Measurements from ENCODE around the gene PDS5B. TPM values are rescaled to one million over a fixed set of nuclear protein-coding genes. Genes with fewer than 3 reads are reported as not detected.
"Not testable (repeated sequence)": the region's sequence is repeated elsewhere in the genome, so short reads cannot be mapped to it uniquely, and the experiment has no call there.

The PDS5B gene
- total RNA-seq, 1 donor from 2014 or later: 69.4 TPM

DNA sequence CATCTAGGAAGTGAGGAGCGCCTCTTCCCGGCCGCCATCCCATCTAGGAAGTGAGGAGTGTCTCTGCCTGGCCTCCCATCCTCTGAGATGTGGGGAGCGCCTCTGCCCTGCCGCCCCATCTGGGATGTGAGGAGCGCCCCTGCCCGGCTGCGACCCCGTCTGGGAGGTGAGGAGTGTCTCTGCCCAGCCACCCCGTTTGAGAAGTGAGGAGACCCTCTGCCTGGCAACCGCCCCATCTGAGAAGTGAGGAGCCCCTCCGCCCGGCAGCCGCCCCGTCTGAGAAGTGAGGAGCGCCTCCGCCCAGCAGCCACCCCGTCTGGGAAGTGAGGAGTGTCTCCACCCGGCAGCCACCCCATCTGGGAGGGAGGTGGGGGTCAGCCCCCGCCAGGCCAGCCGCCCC is 129.9 kb downstream of the PDS5B start:
- intact Hi-C loops (cut with micrococcal nuclease): not testable (repeated sequence)

DNA sequence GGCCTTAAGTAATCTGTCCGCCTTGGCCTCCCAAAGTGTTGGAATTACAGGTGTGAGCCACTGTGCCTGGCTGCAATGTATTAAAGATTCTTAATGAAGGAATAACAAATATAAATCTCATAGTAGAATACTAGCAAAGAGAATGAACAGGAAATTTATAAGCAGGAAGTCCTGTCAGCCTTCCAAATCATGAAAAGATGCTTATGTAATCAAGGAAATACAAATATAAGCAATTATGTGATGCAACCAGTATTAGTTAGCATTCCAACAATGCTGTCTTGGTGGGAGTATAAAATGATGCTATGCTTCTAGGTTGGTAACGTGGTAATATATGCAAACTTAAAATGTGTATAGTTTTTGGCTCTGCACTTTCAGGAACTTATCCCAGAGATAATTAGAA is 133.8 kb downstream of the PDS5B start:
- intact Hi-C loops (cut with micrococcal nuclease): no loop called here

DNA sequence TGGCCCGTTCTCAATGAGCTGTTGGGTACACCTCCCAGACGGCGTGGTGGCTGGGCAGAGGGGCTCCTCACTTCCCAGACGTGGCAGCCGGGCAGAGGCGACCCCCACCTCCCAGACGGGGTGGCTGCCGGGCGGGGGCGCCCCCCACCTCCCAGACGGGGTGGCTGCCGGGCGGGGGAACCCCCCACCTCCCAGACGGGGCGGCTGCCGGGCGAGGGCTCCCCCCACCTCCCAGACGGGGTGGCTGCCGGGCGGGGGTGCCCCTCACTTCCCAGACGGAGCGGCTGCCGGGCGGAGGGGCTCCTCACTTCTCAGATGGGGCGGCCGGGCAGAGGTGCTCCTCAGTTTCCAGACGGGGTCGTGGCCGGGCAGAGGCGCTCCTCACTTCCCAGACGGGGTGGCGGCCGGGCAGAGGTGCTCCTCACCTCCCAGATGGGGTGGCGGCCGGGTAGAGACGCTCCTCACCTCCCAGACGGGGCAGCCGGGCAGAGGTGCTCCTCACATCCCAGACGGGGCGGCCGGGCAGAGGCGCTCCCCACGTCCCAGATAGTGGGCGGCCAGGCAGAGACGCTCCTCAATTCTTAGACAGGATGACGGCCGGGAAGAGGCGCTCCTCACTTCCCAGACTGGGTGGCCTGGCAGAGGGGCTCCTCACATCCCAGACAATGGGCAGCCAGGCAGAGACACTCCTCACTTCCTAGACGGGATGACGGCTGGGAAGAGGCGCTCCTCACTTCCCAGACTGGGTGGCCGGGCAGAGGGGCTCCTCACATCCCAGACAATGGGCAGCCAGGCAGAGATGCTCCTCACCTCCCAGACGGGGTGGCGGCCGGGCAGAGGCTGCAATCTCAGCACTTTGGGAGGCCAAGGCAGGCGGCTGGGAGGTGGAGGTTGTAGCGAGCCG is 135.1 kb downstream of the PDS5B start:
- intact Hi-C loops (cut with micrococcal nuclease): not testable (repeated sequence)

DNA sequence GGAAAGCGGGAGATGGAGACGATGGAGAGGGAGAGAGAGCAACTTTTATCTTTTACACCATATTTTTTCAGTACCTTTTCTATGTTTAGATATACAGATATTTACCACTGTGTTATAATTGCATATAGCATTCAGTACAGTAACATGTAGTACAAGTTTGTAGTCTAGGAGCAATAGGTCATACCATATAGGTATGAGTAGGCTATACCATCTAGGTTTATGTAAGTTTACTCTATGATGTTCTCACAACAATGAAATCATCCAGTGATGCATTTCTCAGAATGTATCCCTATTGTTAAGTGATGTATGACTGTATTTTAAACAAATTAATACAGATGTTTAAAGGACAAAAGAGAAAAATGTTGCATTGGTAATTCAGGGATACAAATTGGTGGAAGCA is 136.1 kb downstream of the PDS5B start:
- intact Hi-C loops (cut with micrococcal nuclease): no loop called here

DNA sequence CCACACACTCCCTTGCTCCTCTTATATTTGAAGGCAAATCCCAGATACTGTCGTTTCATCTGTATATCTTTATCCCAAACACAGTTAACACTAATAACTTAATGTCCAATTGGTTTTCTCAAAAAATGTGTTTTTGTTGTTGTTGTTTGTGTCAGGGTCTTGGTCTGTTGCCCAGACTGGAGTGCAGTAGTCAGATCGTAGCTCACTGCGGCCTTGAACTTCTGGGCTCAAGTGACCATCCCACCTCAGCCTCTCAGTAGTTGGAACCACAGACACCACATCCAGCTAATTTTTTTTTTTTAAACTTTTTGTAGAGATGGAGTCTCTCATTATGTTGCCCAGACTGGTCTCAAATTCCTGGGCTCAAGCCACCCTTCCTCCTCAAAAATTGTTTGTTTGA is 137.7 kb downstream of the PDS5B start:
- intact Hi-C loops (cut with micrococcal nuclease): no loop called here

DNA sequence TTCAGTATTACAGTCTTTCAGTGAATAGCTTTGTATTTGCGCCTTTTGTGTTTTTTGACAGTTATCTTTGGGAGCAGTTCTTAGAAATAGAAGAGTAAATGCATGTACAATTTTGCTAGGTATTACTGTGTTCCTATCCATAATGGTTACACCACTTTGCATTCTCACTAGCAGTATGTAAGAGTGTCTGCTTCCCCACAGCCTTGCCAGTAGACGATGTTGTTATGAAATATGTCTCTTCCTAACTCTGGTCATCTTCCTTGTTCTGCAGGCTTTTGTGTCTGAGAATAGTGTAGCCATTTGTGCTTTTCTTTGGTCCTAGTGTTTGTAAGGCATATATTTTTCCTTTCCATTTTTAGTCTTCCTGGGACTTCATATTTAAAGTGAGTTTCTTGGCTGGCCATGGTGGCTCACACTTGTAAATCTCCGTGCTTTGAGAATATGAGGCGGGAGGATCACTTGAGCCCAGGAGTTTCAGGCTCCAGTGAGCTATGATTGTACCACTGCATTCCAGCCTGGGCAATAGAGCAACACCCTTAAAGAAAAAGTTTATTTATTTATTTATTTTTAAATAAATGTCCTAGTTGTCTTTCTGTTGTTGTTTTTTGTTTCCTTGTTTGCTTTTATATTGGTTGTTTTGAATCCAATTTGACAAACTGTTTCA is 140.3 kb downstream of the PDS5B start:
- intact Hi-C loops (cut with micrococcal nuclease): no loop called here

DNA sequence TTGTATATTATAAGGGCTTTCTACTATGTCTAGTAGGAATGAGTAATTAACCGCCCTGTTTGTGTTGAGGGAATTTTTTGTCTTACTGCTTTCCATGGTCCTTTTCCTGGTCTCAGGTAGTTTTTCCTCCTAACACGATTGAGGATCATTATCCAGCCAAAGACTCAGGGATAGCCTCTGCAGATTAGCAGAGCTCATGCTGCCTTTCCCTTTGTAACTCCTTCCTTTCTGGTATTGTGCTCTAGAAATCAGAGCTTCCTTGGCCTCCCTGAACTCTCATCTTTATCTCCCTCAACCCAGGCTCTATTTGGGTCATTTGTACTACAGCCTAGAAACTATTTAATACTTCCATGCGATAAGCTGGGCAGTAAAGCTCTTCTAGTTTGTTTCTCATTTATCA is 142.1 kb downstream of the PDS5B start:
- intact Hi-C loops (cut with micrococcal nuclease): no loop called here

DNA sequence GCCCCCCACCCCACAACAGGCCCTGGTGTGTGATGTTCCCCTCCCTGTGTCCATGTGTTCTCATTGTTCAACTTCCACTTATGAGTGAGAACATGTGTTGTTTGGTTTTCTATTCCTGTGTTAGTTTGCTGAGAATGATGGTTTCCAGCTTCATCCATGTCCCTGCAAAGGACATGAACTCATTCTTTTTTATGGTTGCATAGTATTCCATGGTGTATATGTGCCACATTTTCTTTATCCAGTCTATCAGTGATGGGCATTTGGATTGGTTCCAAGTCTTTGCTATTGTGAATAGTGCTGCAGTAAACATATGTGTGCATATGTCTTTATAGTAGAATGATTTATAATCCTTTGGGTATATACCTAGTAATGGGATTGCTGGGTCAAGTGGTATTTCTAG is 142.8 kb downstream of the PDS5B start:
- intact Hi-C loops (cut with micrococcal nuclease): not testable (repeated sequence)

DNA sequence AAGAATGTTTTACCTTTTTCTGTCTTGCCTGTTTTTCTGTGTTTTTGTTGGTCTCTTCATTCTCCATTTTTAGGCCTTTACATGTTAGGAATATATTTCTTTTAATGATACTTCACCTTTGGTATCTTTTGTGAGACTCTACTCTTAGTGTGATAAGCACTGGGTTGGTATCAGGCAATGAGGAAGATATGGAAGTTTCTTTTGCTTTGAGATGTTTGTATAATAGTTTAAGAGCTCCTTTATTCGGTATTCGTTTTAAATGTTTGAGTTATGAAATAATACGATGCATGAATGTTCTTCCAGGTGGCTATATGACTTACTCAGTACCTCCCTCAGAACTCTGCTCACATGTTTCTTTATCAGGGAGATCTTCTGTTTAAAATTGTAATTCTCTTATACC is 144.8 kb downstream of the PDS5B start:
- intact Hi-C loops (cut with micrococcal nuclease): loop anchor here (10.0 kb wide), 2 partner anchors 174 to 284 kb away; partner anchors contain the start of gene KL

DNA sequence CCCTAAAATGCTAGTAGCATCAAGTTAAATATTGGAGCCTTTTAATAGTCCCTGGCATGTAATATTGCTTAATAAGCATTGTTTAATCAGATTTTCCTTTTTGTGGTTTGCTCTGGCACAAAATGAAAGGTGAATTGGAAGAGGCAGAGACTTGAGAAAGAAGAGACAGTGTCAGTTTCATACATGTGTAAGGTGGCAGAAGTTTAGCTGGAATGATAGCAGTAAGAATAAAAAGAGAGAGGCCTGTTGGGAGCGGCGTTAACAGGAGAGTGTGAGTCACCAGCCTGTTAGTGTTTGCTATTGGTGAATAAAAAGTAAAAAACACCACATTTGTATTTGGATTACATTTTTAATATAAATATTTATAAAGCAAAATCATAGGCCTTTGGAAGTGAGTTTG is 145.3 kb downstream of the PDS5B start:
- intact Hi-C loops (cut with micrococcal nuclease): loop anchor here (10.0 kb wide), 2 partner anchors 173 to 283 kb away; partner anchors contain the start of gene KL

DNA sequence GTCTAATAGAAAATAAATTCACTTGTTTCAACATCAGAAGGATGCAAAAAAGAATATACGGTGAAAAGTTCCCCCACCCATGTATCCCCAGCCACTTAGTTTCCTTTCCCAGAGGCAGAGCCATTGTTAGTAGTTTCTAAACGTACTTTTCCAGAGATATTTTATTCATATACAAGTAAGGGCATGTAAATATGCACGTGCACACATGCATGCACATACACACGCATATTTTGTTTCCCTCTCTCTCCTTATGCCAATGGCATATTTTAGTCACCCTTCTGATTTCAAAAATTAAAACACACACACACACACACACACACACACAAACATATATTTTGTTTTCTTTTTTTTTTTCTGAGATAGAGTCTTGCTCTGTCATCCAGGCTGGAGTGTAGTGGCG is 147.4 kb downstream of the PDS5B start:
- intact Hi-C loops (cut with micrococcal nuclease): loop anchor here (10.0 kb wide), 2 partner anchors 171 to 281 kb away; partner anchors contain the start of gene KL

DNA sequence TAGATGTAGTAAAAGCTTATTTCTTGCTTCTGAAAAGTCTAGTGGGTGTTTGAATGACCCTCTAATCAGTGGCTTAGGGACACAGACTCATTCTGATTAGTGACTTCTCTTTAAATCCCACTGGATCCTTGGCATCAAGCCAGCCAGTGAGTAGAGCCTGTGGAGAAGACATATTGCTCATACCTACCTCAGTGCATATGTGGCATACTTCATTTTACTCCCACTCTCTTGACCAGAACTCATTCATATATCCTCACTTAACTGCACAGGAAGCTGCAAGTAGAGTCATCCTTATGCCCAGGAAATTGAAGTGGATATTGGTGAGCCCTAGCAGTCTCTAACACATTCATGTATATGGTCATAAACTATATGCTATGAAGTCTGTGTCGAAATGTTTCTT is 148.3 kb downstream of the PDS5B start:
- intact Hi-C loops (cut with micrococcal nuclease): loop anchor here (10.0 kb wide), 2 partner anchors 170 to 280 kb away; partner anchors contain the start of gene KL

DNA sequence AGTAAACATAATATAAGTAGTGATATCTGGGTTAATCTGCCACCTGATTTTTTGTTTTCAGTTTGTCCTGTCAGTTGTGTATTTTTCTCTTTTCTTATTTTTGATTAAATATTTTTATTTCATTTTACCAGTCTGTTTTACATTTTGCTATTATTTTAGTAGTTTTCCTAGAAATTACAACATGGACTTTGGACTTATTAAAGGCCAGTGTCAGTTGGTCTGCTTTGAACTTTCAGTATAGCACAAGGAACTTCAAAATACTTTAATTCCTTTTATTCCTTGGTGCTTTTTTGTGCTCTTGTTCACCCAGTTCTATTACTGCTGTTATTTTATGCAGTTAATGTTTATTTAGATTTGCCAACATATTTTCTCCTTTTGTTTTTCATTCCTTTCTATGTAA is 149.6 kb downstream of the PDS5B start:
- intact Hi-C loops (cut with micrococcal nuclease): loop anchor here (2.0 to 10.0 kb wide), 6 partner anchors 56 to 807 kb away; partner anchors contain the start of genes KL, N4BP2L2 and PDS5B

DNA sequence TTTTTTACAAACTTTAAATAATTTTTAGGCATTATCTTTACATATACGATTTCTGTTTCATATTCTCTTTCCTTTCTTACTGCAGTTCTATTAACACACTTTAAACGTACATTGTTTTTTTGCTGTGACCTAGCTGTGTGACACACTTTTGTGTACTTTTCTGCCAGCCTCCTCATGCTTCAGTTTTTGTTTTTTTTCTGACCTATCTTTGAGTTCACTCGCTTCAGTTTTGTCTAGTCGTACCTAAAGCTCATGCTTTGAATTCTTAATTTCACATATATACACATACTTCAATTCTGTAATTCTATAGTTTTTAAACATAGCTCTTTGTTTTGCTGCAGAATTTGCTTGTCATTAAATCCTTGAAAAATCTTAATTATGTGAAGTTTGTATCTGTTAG is 150.4 kb downstream of the PDS5B start:
- intact Hi-C loops (cut with micrococcal nuclease): loop anchor here (2.0 to 10.0 kb wide), 6 partner anchors 56 to 806 kb away; partner anchors contain the start of genes KL, N4BP2L2 and PDS5B

DNA sequence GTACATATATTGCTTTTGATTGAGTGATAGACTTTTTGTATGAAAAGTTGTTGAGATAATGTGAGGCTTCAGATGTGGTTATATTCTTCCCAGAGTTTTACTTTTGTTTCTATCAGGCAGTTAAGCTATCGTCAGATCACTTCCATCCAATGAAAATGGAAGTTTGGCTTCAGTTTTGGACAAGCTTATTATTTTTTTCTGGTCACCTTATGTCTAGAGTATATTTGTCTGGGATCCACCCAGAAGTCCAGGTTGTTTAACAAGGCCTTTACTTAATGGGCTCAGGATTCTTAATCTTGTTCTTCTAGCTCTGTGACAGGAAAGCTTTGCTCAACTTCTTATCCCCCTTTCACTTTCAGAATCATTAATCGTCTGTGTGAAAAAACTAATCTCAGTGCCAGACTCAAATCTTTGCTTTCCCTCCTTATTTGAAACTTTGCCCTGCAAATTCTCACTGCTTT is 150.9 kb downstream of the PDS5B start:
- intact Hi-C loops (cut with micrococcal nuclease): loop anchor here (2.0 to 10.0 kb wide), 6 partner anchors 55 to 806 kb away; partner anchors contain the start of genes KL, N4BP2L2 and PDS5B

DNA sequence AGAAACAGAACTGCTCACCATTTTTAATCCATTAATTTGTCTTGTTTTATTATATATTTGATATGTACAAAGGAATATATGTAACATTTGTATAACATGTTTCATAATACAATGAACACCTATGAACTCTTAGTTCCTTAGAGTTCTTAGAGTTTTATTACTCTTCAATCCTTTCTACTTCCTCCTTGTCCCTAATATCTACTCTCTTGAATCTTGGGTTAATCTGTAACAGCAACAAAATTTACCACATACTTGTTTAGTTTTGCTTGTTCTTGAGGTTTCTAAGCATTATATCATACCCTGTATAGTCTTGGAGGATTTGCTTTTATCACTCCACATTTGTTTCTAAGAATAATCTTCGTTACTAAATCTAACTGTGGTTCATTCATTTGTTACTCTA is 151.4 kb downstream of the PDS5B start:
- intact Hi-C loops (cut with micrococcal nuclease): loop anchor here (2.0 to 10.0 kb wide), 6 partner anchors 55 to 805 kb away; partner anchors contain the start of genes KL, N4BP2L2 and PDS5B

DNA sequence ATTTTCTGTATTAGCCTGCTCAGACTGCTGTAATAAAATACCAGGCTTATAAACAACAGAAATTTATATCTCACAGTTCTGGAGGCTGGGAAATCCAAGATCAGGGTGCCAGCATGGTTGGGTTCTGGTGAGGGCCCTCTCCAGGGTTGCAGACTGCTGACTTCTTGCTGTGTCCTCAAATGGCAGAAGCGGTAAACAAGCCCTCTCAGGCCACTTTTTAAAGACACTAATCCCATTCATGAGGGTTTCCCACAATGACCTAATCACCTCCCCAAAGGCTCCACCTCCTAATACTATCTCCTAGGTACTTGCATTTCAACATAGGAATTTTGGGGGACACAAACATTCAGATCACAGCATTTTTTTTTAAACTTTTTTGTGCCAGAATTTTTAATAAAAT is 159.3 kb downstream of the PDS5B start:
- intact Hi-C loops (cut with micrococcal nuclease): no loop called here

DNA sequence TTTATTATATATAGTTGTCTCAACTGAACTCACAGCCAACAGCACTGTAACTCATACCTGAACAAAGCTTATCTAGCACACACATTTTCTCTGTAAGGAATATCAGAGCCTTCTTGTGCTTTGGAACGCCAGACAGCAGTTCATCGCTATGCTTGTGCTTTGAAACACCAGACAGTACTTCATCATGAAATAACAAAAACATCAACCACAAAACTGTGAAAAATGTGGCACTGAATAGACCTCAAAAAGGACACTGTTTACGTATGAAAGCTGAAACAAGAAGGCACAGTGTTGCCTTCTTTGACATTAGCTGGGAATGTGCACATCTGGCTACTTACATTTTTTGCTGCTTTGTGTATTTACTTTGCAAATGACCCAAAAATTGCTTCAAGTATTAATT is 160.2 kb downstream of the PDS5B start:
- intact Hi-C loops (cut with micrococcal nuclease): no loop called here

DNA sequence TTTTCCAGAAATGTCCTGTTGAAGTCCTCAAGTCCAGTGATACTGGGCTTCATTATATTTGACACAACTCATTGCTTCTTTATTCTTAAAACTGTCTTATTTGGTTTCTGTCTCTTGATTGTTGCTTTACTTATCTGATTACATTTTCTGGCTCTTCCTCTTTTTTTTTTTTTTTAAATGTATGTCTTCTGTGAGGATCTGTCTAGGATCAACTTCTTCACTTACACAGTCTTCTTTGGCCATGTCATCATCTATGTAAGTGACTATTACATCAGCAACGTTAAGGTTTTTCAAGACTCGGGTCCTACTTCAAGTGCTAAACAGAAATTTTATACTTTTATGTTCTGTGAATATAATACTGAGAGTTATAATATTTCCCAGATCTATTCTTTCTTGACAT is 162.1 kb downstream of the PDS5B start:
- intact Hi-C loops (cut with micrococcal nuclease): no loop called here

DNA sequence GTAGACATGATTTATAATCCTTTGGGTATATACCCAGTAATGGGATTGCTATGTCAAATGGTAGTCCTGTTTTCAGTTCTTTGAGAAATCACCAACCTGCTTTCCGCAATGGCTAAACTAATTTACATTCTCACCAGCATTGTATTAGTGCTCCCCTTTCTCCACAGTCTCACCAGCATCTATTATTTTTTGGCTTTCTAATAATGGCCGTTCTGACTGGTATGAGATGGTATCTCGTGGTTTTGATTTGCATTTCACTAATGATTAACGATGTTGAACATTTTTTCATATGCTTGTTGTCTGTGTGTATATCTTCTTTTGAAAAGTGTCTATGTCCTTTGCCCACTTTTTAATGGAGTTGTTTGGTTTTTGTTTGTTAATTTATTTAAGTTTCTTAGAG is 165.1 kb downstream of the PDS5B start:
- intact Hi-C loops (cut with micrococcal nuclease): no loop called here

DNA sequence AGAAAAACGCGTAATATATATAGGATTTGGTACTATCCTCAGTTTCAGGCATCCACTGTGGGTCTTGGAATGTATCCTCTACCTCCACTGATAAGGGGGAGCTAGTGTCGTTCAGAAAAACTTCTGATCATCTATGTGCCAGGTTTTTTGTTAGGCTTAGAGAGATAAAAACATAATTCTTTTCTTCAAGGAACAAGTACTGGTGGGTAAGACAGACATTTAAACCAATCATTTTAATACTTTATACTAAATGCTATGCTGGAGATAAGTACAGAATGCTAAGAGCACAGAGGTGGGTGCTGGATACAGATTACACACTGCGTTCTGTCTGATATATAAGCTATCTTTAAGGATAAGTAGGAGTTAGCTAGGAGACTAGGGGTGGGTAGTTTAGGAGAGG is 166.1 kb downstream of the PDS5B start:
- intact Hi-C loops (cut with micrococcal nuclease): no loop called here
